GM19463 (cell line): ENCODE data around the gene FHDC1.

ENCODE experiments used
- ATAC-seq: cut with Tn5 transposase; IDR thresholded peaks from one replicate; pipeline ENCODE4 v1.9.1; 2021; ENCODE audit warnings: mild to moderate bottlenecking, moderate library complexity; ENCODE audit not compliant: unreplicated experiment

FHDC1 gene

DNA sequence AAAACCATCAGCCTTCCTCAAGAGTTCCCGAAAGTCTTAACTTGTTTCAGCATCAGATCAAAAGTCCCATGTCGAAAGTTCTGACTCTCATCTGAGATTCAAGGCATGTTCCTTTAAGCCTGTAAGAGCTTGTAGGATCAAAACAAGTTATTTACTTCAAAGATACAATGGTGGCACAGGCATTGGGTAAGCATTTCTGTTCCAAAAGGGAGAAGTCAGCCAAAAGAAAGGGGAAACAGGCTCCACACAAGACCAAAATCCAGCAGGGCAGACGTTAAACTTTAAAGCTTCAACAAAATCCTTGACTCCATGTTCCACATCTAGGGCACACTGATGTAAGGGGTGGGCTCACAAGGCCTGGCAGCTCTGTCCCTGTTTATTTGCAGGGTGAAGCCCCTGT, 91.7 kb downstream of the FHDC1 start:
- no peak for ATAC-seq

DNA sequence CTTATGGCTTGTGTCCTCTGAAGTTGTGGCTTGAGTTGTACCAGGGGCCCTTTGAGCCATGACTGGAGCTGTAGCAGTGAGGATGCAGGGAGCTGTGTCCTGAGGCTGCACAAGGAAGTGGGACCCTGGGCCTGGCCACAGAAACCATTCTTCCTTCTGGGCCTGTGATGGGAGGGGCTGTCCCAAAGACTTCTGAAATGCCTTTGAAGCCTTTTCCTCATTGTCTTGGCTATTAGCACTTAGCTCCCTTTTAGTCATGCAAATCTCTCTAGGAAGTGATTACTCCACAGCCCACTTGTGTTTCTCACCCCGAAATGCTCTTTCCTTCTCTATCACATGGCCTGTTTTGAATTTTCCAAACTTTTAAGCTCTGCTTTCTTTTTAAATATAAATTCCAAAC, 92.4 kb downstream of the FHDC1 start:
- ATAC-seq = no peak
